ENCODE results near the gene FGF23.

FGF23 gene

GRCh38 chr12:4331842-4332241 is 47.7 kb downstream of the FGF23 start:
- no peak for DNase-seq
- Histone ChIP-seq H3K4me3 (ENCODE audit: low read depth in 1 of 2, low read length in 2 of 2) (no peak overlapping the region), H3K27me3 (ENCODE audit: insufficient read depth, low read length, poor library complexity) (no peaks in the 10 kb centered on the region), H3K4me1 (ENCODE audit: insufficient read depth, low read length) (no peaks in the 10 kb centered on the region; the same call in 1 of the 2 replicates), H3K27ac (ENCODE audit: low read length) (no peak overlapping the region), H3K79me2 (ENCODE audit: insufficient read depth, low read length) (peaks cover 13% of the 10 kb centered on the region; the same call in 1 of the 2 replicates), H3K36me3 (ENCODE audit: insufficient read depth, low read length) (peaks cover 12% of the 10 kb centered on the region), H3K9ac (ENCODE audit: low read depth, low read length) (no peak overlapping the region), H2AFZ (ENCODE audit: low read depth, low read length) (no peak overlapping the region), H3K9me3 (ENCODE audit: insufficient read depth, low read length, severe bottlenecking) (no peaks in the 10 kb centered on the region), H3K4me2 (ENCODE audit: insufficient read depth, low read length) (no peak overlapping the region), H4K20me1 (ENCODE audit: insufficient read depth, low read length) (no peaks in the 10 kb centered on the region)
- no peak for TF ChIP-seq CTCF (IDR thresholded peaks at IDR 0.05; ENCODE audit: borderline replicate concordance, extremely low read depth, low read length, poor library complexity, severe bottlenecking)
- no peak for TF ChIP-seq EZH2 (IDR thresholded peaks at IDR 0.05; ENCODE audit: borderline replicate concordance, low read depth, low read length, severe bottlenecking)
- no peak for ATAC-seq (ENCODE audit: insufficient read depth, low read depth)

GRCh38 chr12:4331221-4331620 is 48.3 kb downstream of the FGF23 start:
- H3K79me2 ChIP-seq (ENCODE audit: insufficient read depth, low read length): peaks cover 15% of the 10 kb centered on the region; the same call in 1 of the 2 replicates
- no peaks in the 10 kb centered on the region for H3K27me3 ChIP-seq (ENCODE audit: insufficient read depth, low read length, poor library complexity)
- H3K4me3 ChIP-seq (ENCODE audit: low read depth in 1 of 2, low read length in 2 of 2): no peak overlapping the region
- DNase-seq (no peak), ATAC-seq (ENCODE audit: insufficient read depth, low read depth) (no peak)
- H3K9me3 ChIP-seq (ENCODE audit: insufficient read depth, low read length, severe bottlenecking): no peaks in the 10 kb centered on the region
- TF ChIP-seq EZH2 (IDR thresholded peaks at IDR 0.05; ENCODE audit: borderline replicate concordance, low read depth, low read length, severe bottlenecking) (no peak), CTCF (IDR thresholded peaks at IDR 0.05; ENCODE audit: borderline replicate concordance, extremely low read depth, low read length, poor library complexity, severe bottlenecking) (no peak)
- no peak overlapping the region for H2AFZ ChIP-seq (ENCODE audit: low read depth, low read length)
- H3K4me1 ChIP-seq (ENCODE audit: insufficient read depth, low read length): no peaks in the 10 kb centered on the region; the same call in 1 of the 2 replicates
- no peak overlapping the region for H3K4me2 ChIP-seq (ENCODE audit: insufficient read depth, low read length)
- H3K9ac ChIP-seq (ENCODE audit: low read depth, low read length): no peak overlapping the region
- H3K36me3 ChIP-seq (ENCODE audit: insufficient read depth, low read length): peaks cover 11% of the 10 kb centered on the region
- no peaks in the 10 kb centered on the region for H4K20me1 ChIP-seq (ENCODE audit: insufficient read depth, low read length)
- H3K27ac ChIP-seq (ENCODE audit: low read length): no peak overlapping the region

- TF ChIP-seq CTCF (IDR thresholded peaks at IDR 0.05; ENCODE audit: borderline replicate concordance, extremely low read depth, low read length, poor library complexity, severe bottlenecking): no peak
- TF ChIP-seq EZH2 (IDR thresholded peaks at IDR 0.05; ENCODE audit: borderline replicate concordance, low read depth, low read length, severe bottlenecking): no peak
- H4K20me1 ChIP-seq (ENCODE audit: insufficient read depth, low read length): no peaks in the 10 kb centered on the region; the same call in 1 of the 2 replicates
Observed at GRCh38 chr12:4330203-4330602, 49.3 kb downstream of the FGF23 start.

More at GRCh38 chr12:4330203-4330602, 49.3 kb downstream of the FGF23 start:
- Histone ChIP-seq H3K27me3 (ENCODE audit: insufficient read depth, low read length, poor library complexity) (no peaks in the 10 kb centered on the region), H2AFZ (ENCODE audit: low read depth, low read length) (no peak overlapping the region), H3K36me3 (ENCODE audit: insufficient read depth, low read length) (peaks cover 13% of the 10 kb centered on the region), H3K27ac (ENCODE audit: low read length) (no peak overlapping the region), H3K4me2 (ENCODE audit: insufficient read depth, low read length) (no peak overlapping the region), H3K79me2 (ENCODE audit: insufficient read depth, low read length) (peaks cover 15% of the 10 kb centered on the region; the same call in 1 of the 2 replicates), H3K4me3 (ENCODE audit: low read depth in 1 of 2, low read length in 2 of 2) (no peak overlapping the region), H3K9ac (ENCODE audit: low read depth, low read length) (no peak overlapping the region), H3K9me3 (ENCODE audit: insufficient read depth, low read length, severe bottlenecking) (no peaks in the 10 kb centered on the region), H3K4me1 (ENCODE audit: insufficient read depth, low read length) (no peaks in the 10 kb centered on the region; the same call in 1 of the 2 replicates)
- ATAC-seq (ENCODE audit: insufficient read depth, low read depth): no peak
- DNase-seq: no peak
